GM21576 (cell line): ENCODE data around the gene CACNA2D2.

ENCODE experiments used
- ATAC-seq: cut with Tn5 transposase; IDR thresholded peaks from one replicate; pipeline ENCODE4 v1.9.1; 2021; ENCODE audit warnings: mild to moderate bottlenecking, moderate library complexity; ENCODE audit not compliant: unreplicated experiment

Gene CACNA2D2

DNA sequence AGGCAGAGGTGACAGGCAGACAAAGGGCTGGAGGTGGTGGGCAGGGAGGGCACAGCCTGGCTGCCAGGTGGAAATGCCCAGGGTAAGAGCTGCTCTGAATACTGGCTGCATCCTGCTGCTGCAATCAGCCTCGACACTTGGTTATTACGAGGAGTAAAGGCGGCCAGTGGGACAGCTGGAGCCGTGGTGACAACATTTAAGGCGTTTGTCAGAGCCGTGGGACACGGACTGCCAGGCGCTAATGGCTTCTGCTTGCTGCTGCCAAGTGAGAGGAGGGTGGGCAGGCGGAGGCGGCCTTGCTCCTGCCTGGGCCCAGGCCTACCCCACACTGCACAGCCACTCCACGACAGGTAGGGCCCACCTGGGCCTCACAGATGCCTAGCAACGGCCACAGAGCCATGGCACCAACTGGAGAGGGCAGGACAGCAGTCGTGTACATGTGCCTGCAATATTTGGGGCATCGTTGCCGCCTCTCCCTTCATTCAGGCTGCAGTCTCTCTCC lies 94.9 kb downstream of the CACNA2D2 start:
- ATAC-seq = no peak

DNA sequence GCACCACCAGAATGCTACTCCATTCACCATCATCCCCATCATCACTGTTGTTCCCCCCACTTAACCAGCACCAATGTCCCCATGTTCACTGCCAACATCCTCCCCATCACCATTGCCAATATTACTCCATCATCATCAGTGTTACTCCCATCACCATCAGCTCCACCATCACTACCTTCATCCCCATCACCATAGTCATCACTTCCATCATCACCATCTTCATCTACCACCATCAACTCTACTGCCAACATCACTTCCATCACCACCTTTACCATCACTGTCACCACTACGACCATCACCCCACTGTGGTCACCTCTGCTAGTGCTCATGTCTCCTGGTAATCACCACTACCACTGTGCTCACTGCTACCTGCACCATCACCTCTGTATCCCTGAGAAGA lies 96.9 kb downstream of the CACNA2D2 start:
- no peak for ATAC-seq

DNA sequence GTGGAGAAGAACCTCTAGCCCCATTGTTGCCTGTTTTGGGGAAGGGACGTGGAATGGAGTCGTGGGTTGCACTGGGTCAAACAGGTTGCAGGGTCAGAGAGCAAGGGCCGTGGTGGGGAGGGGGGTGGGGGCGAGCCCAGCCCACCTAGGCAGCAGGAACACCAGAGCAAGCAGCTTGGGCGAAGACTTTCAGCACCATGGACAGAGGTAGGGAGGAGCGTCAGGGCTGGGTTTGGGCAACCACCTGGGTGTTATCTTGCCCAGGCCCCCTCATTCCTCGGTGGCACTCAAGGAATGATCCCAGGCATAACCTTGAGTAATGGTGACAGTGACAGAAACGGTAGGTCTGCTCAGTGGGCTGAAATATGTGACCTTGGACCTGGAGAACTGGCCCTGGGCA lies 98.2 kb downstream of the CACNA2D2 start:
- ATAC-seq = no peak

DNA sequence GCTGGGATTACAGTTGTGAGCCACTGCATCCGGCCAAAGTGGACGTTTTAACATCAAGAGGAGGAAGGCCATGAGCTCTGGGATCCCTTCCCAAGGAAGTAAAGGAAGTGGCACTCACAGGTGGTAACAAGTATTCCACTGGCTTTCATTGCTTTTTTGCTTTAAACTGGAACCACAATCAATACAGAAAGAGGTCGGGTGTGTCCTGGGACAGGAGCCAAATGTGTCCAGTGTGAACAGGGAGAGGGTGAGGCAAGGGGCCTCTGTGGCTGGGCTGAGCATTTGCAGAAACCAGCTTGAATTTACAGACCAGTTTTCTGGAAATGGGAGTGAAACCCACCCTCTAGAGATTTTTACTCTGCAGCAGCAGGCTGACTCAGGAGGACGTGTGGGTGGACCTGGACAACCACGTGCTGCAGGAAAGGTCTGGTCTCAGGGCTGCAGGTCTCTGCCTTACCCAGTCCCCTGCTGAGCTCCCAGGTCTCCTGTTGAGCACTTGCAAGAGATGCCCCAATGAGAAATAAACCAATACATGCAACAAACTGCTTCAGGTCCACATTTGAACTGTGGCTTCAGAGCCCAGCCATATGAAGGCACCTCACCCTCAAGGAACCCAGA lies 101.3 kb downstream of the CACNA2D2 start:
- ATAC-seq = no peak

DNA sequence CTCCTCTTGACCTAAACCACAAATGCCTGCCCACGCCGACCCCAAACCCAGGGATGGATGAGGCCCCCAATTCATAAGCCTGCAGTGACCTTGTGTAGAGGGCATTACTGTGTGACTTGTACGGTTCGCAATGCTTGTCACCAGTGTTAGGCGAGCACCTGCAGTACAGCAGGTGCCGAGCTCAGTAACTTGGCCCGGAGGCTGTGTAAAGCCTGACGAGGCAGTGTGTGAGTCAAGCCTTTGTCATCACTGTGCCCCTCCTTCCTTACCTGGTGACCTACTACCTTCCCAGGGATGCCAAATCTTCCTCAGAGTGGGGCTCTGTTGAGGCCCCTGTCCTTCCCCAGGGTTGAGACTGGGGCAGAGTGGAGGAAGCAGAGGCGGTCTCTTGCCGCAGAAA lies 106.9 kb downstream of the CACNA2D2 start:
- ATAC-seq = no peak

DNA sequence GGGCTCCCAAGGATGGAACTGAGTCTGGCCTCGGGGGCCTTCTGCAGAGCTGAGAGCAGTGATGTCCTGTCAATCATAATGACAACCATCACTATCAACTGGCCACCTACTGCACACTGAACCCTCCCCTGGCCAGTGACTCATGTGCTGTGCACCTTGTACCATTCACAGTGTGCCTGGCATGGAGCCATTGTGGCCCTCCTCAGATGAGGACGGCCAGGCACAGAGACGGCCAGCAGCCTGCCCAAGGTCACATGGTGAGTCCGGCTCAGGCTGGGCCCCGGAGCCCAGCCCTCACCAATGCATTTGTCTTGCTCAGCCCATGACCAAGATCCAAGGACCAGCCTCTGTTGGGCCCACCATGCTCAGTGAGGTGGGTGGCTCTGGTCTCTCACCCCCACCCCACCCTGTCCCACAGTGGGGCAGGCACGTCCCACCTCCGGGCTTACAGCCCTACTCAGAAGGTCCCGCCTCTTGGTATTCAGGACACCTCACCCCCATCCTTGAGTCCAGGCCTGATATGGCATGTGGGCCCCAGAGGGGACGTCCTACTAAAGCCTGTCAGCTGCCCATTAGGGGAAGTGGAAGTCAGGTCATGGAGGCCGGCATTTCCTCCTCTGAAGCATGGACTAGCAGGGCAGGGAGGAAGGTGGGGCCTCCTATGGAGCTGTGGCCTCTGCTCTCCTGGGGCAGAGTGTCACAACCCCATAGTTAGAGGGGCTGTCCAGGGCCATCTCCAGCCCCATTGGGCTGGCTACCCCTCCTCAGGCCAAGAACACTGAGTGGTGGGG lies 108.2 kb downstream of the CACNA2D2 start:
- no peak for ATAC-seq

DNA sequence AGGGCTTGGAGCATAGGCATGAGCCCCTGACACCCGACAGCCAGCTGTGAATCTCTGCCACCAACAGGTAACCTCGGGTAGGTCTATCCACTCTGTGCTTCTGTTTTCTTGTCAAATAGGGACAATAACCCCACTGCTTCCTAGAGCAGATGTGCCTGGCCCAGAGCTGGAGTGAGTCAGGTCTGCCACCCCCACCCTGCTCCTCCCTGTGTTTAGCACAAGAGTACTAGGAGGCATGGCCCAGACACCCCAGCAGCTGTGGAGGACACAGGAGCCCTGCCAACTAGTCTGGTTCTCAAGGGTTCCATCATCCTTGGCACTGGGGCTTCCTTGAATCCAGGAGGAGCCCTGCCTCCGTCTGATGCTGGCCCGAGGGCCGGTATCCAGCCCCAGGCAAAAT lies 110.4 kb downstream of the CACNA2D2 start:
- no peak for ATAC-seq

DNA sequence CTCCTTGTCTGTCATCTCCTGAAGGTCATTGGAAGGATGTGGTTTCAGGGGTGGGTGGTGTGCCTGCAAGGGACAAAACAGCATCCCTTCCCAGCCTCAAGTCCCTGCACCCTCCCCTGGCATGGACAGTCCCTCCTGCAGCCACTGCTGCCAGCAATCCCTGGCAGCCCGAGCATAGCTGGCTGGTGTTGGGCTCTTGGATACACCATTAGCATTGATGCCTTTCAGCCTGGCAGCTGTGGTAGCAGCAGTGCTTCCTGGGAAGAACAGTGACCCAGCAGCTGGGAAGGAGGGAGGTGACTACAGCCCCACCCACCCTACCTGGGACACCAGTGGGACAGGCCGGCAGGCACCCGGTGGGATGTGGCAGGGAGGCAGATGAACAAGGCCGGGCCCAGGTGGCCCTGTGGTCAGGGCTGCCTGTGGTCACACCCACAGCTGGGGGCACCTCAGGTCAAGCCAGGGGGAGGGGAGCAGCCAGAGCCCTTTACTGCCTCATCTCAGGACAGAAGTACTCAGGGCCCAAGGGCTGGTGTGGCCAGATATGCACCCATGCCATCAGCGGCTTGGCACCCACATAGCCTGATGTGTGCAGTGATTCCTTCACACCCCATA lies 111.2 kb downstream of the CACNA2D2 start:
- no peak for ATAC-seq

DNA sequence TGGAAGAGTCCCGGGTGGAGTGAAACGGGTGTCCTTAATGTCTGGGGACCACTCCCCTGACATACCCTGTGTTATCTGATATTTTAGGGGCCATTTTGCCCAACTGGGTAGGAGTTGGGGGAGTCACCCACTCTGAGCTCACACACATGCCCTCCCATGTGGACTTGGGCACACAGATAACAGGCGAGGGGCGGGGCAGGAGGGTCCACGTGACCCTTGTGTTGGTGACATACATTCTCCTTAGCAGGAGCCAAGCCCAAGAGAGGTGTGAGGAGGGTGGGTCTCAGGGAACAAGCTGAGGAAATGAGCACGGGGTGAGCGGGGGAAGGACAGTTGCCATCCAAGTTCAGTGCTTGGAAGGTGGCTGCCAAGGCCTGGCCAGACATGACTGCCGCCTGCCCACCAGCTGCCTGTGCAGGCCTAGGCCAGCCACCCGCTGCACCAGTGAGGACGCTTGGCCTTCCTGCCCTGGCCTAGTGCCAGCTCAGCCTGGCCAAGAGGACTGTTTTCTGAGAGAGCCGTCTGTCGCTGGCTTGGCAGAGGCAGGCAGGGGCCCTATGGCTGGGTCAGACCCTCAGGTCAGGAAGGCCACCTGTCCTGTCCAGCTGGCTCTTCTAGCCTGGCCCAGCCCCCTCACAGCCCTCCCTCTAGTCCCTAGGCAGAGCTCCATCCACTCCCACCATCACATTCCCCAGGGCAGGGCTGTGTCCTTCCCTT lies 112.8 kb downstream of the CACNA2D2 start:
- no peak for ATAC-seq

DNA sequence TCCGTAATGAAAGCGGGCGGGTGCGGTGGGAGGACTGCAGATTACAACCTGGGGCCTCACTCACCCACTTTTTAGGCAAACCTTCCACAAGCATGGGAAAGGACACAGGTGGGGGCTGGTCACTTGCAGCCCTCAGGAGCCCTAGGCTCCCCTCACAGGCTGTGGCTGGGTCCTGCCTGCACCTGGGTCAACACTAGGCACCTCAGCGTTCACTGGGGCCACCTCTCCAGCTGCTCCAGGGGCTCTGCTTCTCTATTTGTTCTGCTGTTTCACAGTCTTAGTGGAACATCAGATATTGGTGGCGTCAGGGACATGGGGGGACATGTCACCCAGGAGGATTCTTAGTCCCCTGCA lies 114.0 kb downstream of the CACNA2D2 start:
- ATAC-seq = no peak

DNA sequence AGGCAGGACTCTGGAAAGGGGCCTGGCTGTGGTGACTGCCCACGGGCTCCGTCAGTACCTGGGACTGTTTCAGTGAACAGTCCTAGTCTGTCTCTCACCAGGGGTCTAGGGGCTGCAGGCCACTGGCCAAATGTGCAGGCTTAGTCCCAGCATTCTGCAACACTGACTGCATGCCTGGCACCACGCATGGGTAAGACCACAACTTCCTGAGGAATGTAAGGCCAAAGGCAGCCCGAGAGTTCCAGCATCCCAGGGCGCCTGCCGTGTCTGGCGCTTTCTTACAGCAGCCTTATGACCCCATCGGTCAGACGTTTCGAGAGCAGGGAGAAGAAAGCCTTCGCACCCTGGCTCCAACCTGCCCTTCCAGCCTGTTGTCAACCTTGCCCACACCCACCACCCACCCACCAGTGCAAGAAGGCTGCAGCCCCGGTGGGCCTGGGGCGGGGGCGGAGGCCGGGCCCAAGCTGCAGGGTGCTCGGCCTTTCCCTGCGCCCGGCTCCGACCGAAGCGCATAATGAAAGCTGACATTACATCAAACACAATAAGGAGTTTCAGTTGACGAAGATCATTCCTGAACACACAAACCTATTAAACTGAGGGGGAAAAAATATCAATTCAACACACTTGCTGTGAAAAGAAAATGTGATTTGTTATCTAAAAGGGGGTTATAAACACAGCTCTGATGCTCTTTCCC lies 114.6 kb downstream of the CACNA2D2 start:
- no peak for ATAC-seq

DNA sequence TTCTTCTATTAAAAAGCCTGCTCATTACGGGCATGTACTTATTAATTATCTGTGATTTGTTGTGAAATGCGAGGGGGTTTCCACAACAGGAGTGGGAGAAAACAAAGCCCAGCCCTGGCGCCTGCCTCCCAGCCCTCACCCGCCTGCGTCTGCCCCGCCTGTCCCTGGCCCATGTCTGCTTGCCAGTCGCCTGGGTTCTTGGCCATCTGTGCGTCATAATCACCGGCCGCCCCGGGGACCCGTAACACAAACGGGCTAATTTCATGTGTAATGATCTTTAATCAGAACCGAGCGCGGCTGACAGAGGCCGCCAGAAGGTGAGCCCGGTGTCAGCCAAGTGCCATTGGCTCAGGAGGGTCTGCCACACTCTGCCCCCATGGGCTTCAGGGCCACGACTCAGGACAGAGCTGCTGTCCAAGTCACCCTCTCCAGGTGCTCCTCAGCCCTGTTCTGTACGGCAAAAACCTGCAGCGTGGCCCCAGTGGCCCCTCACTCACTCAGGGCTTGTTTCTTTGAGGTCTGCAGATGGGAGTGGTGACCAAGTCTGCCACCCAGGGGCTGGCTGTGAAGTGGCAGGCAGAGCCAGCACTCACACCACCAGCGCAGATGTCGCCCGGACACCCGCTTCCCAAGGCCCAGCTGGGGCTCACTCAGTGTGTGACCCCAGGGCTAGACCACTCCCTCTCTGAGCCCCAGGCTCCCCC lies 115.3 kb downstream of the CACNA2D2 start:
- no peak for ATAC-seq

DNA sequence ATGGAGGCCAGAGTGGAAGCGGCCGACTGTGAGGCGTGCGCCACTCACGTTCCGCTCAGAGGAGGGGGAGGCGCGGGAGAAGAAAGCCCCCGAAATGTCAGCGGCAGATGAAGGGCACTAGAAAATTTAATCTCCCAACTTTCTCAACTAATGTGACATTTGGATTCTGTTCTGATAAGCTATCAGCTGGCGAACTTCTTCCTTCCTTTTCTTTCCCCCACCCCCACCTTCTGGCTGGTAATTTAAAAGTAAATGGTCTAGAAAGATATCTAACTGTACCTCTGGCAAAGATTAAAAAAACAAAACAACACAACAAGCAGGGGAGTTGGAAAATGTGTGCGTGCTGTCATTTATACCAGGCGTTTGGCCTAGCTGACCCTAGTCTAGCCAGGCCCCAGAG lies 117.7 kb downstream of the CACNA2D2 start:
- no peak for ATAC-seq

DNA sequence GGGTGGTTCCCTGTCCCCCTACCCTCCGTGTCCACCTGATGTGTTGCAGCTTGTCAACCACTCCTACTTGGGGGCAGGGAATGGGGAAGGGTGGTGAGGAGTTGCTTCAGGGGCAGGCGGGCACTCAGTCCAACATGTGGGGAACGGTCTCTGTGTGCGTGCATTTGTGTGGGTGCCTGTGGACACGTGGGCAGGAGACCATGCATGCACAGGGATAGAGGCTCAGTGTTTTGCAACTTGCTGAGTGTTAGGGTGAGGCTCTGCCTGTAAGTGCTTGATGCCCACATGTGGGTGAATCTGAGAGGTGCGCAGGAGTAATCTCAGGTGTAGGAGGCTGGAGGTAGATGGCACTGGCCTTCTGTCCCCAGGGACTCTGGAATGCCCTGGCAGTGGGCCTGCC lies 119.7 kb downstream of the CACNA2D2 start:
- no peak for ATAC-seq

DNA sequence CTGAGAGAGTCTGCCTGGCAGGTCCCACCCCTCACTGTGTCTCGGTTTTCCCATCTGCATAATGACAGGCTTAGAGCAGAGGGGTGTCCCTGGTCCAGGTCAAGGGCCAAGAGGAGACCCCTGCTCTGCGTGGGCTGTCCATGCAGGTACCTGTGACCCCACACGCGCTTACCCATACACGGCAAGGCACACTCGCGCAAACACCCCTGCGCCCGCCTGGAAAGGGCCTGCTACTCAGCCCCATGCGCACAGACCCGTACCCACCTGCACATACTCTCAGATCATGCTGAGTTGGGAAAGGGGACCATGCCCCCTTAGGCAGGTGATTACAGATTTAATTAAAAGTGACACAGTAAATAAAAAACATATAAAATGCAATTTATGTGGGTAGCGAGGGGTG lies 120.7 kb downstream of the CACNA2D2 start:
- ATAC-seq = no peak

DNA sequence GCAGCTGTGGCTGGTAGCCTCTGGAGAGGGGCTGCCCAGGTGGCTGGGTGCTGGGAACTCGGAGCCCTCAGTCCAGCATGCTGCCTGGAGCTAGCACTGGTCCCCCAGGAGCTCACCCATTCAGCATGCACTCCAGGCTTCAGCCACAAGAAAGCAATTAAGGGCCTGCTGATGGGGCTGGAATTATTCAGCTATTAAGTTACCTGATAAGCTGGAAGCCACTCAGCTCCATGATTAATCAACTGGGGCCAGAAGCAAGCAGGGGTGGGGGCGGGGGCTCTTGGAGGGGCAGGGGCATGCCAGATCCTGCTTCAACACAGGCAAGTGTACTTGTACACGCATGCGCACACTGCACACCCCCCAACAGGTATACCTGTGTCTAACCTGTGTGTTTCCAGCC lies 122.1 kb downstream of the CACNA2D2 start:
- no peak for ATAC-seq

DNA sequence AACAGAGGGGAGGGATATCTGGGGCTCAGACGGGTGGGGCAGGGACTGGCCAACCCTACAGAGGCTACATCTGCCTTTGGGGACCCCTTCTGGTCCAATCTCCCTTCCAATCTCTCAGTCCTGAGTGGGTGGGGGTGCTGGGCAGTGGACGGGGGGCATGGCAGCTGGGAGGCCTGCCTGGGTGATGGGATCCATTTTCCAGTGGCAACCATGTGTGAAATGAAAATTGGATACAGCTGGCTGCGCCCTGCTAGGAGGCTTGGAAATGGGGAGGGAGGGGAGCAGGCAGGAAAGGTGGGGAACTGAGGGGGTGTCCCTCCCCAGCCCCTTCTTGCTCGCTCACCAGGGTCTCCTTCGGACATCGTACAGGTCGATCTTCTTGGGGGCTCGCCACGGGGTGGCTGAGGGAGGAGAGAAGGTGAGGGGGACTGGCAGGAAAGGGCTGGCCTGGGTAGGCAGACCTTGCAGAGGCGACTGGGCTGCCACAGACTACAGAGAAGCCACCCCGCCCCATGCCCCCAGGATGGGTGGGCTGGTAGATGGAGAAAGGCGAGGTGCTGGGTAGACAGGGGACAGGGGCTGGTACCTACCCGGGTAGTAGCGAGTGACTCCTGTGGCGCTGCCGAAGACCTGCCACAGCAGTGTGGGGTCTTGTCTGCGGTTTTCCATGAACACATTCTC lies 122.9 kb downstream of the CACNA2D2 start:
- ATAC-seq = no peak

DNA sequence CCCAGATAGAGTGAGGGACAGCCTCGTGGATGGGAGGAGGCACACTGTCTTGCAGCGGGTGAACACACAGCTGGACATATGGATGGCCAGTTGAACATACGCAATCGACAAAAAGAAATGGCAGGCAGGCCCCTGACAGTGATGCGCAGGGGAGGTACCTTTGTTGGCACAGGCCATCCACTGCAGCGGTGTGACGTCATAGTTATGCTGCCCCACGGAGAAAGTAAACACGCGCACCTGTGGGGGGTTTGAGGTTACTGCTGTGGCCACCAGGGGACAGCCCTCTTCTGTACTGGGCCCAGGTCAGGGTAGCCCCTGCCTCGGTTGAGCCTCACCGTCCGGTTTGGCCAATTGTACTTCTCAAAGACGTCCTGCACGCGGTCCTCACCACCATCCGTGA lies 124.7 kb downstream of the CACNA2D2 start:
- ATAC-seq = no peak

DNA sequence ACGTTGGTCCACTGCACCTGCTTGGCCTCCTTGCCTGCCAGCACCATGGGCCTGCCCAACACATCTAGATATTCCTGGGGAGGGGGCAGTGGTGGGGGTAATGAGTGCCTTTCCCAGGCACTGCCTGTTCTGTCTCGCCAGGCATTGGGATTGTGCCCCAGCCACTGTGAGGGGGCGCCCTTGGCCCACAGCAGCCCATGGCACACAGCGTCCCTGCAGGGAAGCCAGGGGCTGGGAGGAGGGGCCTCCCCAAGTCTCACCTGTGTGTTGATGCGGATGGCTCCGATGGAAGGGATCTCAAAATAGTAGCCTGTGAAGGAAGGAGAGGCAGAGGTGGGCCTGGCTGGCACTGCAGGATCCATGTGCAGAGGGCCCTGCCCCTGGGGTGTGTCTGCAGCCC lies 125.4 kb downstream of the CACNA2D2 start:
- no peak for ATAC-seq
